ENCODE results near the gene SIAH3. TPM values are rescaled to one million over a fixed set of nuclear protein-coding genes. Genes with fewer than 3 reads are reported as not detected.
"Not testable (repeated sequence)": the region's sequence is repeated elsewhere in the genome, so short reads cannot be mapped to it uniquely, and the experiment has no call there.

The SIAH3 gene
- total RNA-seq, 1 donor from 2014 or later = not detected

GRCh38 chr13:45768656-45769479 is 82.7 kb downstream of the SIAH3 start:
- H3K27me3 ChIP-seq (ENCODE audit: control insufficient read depth, insufficient read depth, low read length) = peaks cover 3% of the 10 kb centered on the region
- no peak overlapping the region for H3K4me3 ChIP-seq (ENCODE audit: low read depth, low read length)
- H3K36me3 ChIP-seq (ENCODE audit: control insufficient read depth, insufficient read depth, low read length) = no peaks in the 10 kb centered on the region
- DNase-seq (ENCODE audit: low read depth) (no peak), FAIRE-seq (no peak)
- no peak for TF ChIP-seq CTCF (IDR thresholded peaks at IDR 0.05; ENCODE audit: insufficient read depth, low read length, severe bottlenecking)

GRCh38 chr13:45765464-45765863 is 86.1 kb downstream of the SIAH3 start:
- Histone ChIP-seq H3K4me3 (ENCODE audit: low read depth, low read length) (no peak overlapping the region), H3K27me3 (ENCODE audit: control insufficient read depth, insufficient read depth, low read length) (peaks cover 3% of the 10 kb centered on the region), H3K36me3 (ENCODE audit: control insufficient read depth, insufficient read depth, low read length) (no peaks in the 10 kb centered on the region)
- no peak for TF ChIP-seq CTCF (IDR thresholded peaks at IDR 0.05; ENCODE audit: insufficient read depth, low read length, severe bottlenecking)
- FAIRE-seq (no peak), DNase-seq (ENCODE audit: low read depth) (no peak)

GRCh38 chr13:45763419-45763818 is 88.1 kb downstream of the SIAH3 start:
- no peak for FAIRE-seq
- H3K27me3 ChIP-seq (ENCODE audit: control insufficient read depth, insufficient read depth, low read length) = peaks cover 2% of the 10 kb centered on the region
- TF ChIP-seq CTCF (IDR thresholded peaks at IDR 0.05; ENCODE audit: insufficient read depth, low read length, severe bottlenecking) = no peak
- no peaks in the 10 kb centered on the region for H3K36me3 ChIP-seq (ENCODE audit: control insufficient read depth, insufficient read depth, low read length)
- H3K4me3 ChIP-seq (ENCODE audit: low read depth, low read length) = no peak overlapping the region
- no peak for DNase-seq (ENCODE audit: low read depth)

GRCh38 chr13:45757589-45757988 is 94.0 kb downstream of the SIAH3 start:
- H3K36me3 ChIP-seq (ENCODE audit: control insufficient read depth, insufficient read depth, low read length); DNase-seq (ENCODE audit: low read depth); H3K4me3 ChIP-seq (ENCODE audit: low read depth, low read length); H3K27me3 ChIP-seq (ENCODE audit: control insufficient read depth, insufficient read depth, low read length); FAIRE-seq: not testable (repeated sequence)

- H3K36me3 ChIP-seq (ENCODE audit: control insufficient read depth, insufficient read depth, low read length) = not testable (repeated sequence)
Measured at GRCh38 chr13:45756498-45756897, 95.1 kb downstream of the SIAH3 start.

GRCh38 chr13:45752510-45752909 is 99.0 kb downstream of the SIAH3 start:
- no peak for TF ChIP-seq CTCF (IDR thresholded peaks at IDR 0.05; ENCODE audit: insufficient read depth, low read length, severe bottlenecking)
- DNase-seq (ENCODE audit: low read depth) = no peak
- no peak overlapping the region for H3K4me3 ChIP-seq (ENCODE audit: low read depth, low read length)
- FAIRE-seq = no peak
- H3K36me3 ChIP-seq (ENCODE audit: control insufficient read depth, insufficient read depth, low read length) = no peaks in the 10 kb centered on the region
- peaks cover 2% of the 10 kb centered on the region for H3K27me3 ChIP-seq (ENCODE audit: control insufficient read depth, insufficient read depth, low read length)

More at GRCh38 chr13:45756498-45756897, 95.1 kb downstream of the SIAH3 start:
- H3K4me3 ChIP-seq (ENCODE audit: low read depth, low read length); H3K27me3 ChIP-seq (ENCODE audit: control insufficient read depth, insufficient read depth, low read length); DNase-seq (ENCODE audit: low read depth); FAIRE-seq: not testable (repeated sequence)

GRCh38 chr13:45751885-45752284 is 99.7 kb downstream of the SIAH3 start:
- peaks cover 2% of the 10 kb centered on the region for H3K27me3 ChIP-seq (ENCODE audit: control insufficient read depth, insufficient read depth, low read length)
- H3K4me3 ChIP-seq (ENCODE audit: low read depth, low read length) = no peak overlapping the region
- FAIRE-seq (no peak), DNase-seq (ENCODE audit: low read depth) (no peak)
- no peaks in the 10 kb centered on the region for H3K36me3 ChIP-seq (ENCODE audit: control insufficient read depth, insufficient read depth, low read length)
- no peak for TF ChIP-seq CTCF (IDR thresholded peaks at IDR 0.05; ENCODE audit: insufficient read depth, low read length, severe bottlenecking)
